Measurements from ENCODE around the gene HS6ST3.

HS6ST3 gene

GRCh38 chr13:96804174-96804573, 714.3 kb downstream of the HS6ST3 start:
- DNase-seq = no peak

- DNase-seq = no peak
Measured at GRCh38 chr13:96806746-96807145, 716.8 kb downstream of the HS6ST3 start.

- no peak for DNase-seq
Measured at GRCh38 chr13:96809366-96810096, 719.6 kb downstream of the HS6ST3 start.

GRCh38 chr13:96810104-96810503, 720.2 kb downstream of the HS6ST3 start:
- DNase-seq = no peak

GRCh38 chr13:96811049-96811448, 721.1 kb downstream of the HS6ST3 start:
- DNase-seq = no peak

- DNase-seq = no peak
Measured at GRCh38 chr13:96816261-96816660, 726.4 kb downstream of the HS6ST3 start.

- DNase-seq = no peak
Measured at GRCh38 chr13:96816874-96817273, 727.0 kb downstream of the HS6ST3 start.

GRCh38 chr13:96817336-96817941, 727.5 kb downstream of the HS6ST3 start:
- no peak for DNase-seq

GRCh38 chr13:96819375-96819774, 729.5 kb downstream of the HS6ST3 start:
- DNase-seq = no peak

GRCh38 chr13:96821381-96821780, 731.5 kb downstream of the HS6ST3 start:
- no peak for DNase-seq

GRCh38 chr13:96821971-96822370, 732.1 kb downstream of the HS6ST3 start:
- DNase-seq = no peak

GRCh38 chr13:96822895-96823294, 733.0 kb downstream of the HS6ST3 start:
- no peak for DNase-seq

GRCh38 chr13:96824140-96824539, 734.2 kb downstream of the HS6ST3 start:
- no peak for DNase-seq

GRCh38 chr13:96825653-96826052, 735.7 kb downstream of the HS6ST3 start:
- DNase-seq = no peak

- no peak for DNase-seq
Measured at GRCh38 chr13:96834626-96835025, 744.7 kb downstream of the HS6ST3 start.

- DNase-seq = no peak
Measured at GRCh38 chr13:96835546-96835945, 745.6 kb downstream of the HS6ST3 start.

GRCh38 chr13:96836733-96837132, 746.8 kb downstream of the HS6ST3 start:
- DNase-seq = no peak

- no peak for DNase-seq
Measured at GRCh38 chr13:96837809-96838208, 747.9 kb downstream of the HS6ST3 start.

- no peak for DNase-seq
Measured at GRCh38 chr13:96844195-96844594, 754.3 kb downstream of the HS6ST3 start.

- DNase-seq = no peak
Measured at GRCh38 chr13:96844616-96845015, 754.7 kb downstream of the HS6ST3 start.

GRCh38 chr13:96848286-96848685, 758.4 kb downstream of the HS6ST3 start:
- DNase-seq = no peak

GRCh38 chr13:96849091-96849490, 759.2 kb downstream of the HS6ST3 start:
- DNase-seq = no peak

- no peak for DNase-seq
Measured at GRCh38 chr13:96850538-96851145, 760.7 kb downstream of the HS6ST3 start.

- no peak for DNase-seq
Measured at GRCh38 chr13:96851856-96852445, 762.0 kb downstream of the HS6ST3 start.

All from T-helper 2 cell (primary cell).